ENCODE results near the gene CDCA7L.
"Not testable (repeated sequence)": the region's sequence is repeated elsewhere in the genome, so short reads cannot be mapped to it uniquely, and the experiment has no call there.

CDCA7L gene

DNA sequence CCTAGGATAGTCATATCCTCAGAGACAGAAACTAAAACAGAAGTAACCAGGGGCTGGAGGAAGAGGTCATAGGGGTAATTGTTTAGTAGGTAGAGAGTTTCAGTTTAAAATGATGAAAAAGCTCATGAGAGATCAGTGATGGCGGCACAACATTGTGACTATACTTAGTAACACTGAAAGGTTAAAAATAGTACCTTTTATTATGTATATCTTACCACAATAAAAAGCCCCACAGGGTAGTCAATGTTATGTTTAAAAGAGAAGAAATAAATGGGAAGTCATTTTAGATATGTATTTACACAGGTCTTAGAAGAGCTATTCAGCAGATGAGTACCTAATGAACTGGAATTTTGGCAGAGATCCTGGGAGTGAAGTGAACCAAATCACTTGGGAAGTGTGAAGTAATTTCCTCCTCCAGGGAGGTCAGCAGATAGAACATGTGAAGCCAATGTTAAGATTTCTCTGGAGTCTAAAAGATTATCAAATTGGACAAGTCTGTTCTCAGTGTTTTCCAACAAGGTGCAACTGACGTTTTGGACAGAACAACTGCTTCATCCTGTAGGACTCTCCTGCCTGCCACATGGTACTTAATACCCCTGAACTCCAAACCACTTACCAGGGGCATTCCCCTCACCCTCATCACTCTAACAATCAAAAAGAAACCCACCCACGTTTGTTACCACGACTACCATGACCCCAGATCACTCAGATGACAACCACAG lies 6.4 kb downstream of the CDCA7L start:
- Histone ChIP-seq H3K27me3 (ENCODE audit: low read depth) (no peaks in the 10 kb centered on the region), H3K4me1 (peaks cover 11% of the 10 kb centered on the region), H3K9me3 (peaks cover 3% of the 10 kb centered on the region; the same call in 1 of the 2 replicates), H3K36me3 (replicated peaks) (peaks cover 4% of the 10 kb centered on the region; the same call in 1 of the 2 replicates), H3K4me3 (no peak overlapping the region)
- in situ Hi-C loops (cut with MboI; ENCODE audit: low sequenced_read_pairs): no loop called here
- peak in 1 of 2 experiments; percentile 38 for DNase-seq (ENCODE audit: low spot score in 2 of 2)

DNA sequence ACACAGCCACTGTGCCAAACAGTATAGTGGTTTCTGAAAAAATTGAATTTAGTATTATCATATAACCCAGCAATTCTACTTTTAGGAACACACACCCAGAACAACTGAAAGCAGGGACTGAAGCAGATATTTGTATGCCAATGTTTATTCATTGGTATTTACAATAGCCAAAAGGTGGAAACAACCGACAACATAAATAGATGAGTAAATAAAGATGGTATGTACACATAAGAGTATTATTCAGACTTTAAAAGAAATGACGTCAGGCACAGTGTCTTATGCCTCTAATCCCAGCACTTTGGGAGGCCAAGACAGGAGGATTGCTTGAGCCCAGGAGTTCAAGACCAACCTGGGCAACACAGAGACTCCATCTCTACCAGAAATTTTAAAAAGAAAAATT lies 7.2 kb downstream of the CDCA7L start:
- Histone ChIP-seq H3K4me3 (no peak overlapping the region), H3K36me3 (replicated peaks) (peaks cover 4% of the 10 kb centered on the region; the same call in 1 of the 2 replicates), H3K9me3 (peaks cover 3% of the 10 kb centered on the region; the same call in 1 of the 2 replicates), H3K4me1 (peaks cover 7% of the 10 kb centered on the region), H3K27me3 (ENCODE audit: low read depth) (no peaks in the 10 kb centered on the region)
- in situ Hi-C loops (cut with MboI; ENCODE audit: low sequenced_read_pairs): no loop called here
- DNase-seq (ENCODE audit: low spot score in 2 of 2): no peak

DNA sequence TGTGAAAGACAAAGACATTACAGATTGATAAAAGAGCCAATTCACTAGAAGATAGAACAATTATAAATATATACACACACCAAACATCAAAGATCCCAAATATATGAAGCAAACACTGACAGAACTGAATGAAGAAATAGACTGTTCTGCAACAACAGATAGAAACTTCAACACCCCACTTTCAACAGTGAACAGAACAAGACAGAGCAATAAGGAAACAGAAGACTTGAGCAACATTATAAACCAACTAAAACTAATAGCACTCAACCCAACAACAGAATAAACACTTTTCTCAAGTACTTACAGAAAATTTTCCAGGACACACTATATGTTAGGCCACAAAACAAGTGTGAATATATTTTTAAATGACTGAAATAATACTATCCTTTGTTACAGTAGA lies 10.9 kb downstream of the CDCA7L start:
- peaks cover 3% of the 10 kb centered on the region; the same call in 1 of the 2 replicates for H3K4me1 ChIP-seq
- no peaks in the 10 kb centered on the region for H3K27me3 ChIP-seq (ENCODE audit: low read depth)
- no peak for DNase-seq (ENCODE audit: low spot score in 2 of 2)
- H3K4me3 ChIP-seq: no peak overlapping the region
- peaks cover 4% of the 10 kb centered on the region for H3K36me3 ChIP-seq (replicated peaks)
- peaks cover 6% of the 10 kb centered on the region; the same call in 1 of the 2 replicates for H3K9me3 ChIP-seq
- in situ Hi-C loops (cut with MboI; ENCODE audit: low sequenced_read_pairs): no loop called here

DNA sequence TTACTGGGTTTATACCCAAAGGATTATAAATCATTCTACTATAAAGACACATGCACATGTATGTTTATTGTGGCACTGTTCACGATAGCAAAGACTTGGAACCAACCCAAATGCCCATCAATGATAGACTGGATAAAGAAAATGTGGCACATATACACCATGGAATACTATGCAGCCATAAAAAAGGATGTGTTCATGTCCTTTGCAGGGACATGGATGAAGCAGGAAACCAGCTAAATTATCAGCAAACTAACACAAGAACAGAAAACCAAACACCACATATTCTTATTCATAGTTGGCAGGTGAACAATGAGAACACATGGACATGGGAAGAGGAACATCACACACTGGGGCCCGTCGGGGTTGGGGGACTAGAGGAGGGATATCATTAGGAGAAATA lies 12.4 kb downstream of the CDCA7L start:
- H3K4me3 ChIP-seq; H3K27me3 ChIP-seq (ENCODE audit: low read depth); DNase-seq (ENCODE audit: low spot score in 2 of 2); H3K9me3 ChIP-seq; in situ Hi-C loops (cut with MboI; ENCODE audit: low sequenced_read_pairs); H3K36me3 ChIP-seq (replicated peaks); H3K4me1 ChIP-seq: not testable (repeated sequence)

DNA sequence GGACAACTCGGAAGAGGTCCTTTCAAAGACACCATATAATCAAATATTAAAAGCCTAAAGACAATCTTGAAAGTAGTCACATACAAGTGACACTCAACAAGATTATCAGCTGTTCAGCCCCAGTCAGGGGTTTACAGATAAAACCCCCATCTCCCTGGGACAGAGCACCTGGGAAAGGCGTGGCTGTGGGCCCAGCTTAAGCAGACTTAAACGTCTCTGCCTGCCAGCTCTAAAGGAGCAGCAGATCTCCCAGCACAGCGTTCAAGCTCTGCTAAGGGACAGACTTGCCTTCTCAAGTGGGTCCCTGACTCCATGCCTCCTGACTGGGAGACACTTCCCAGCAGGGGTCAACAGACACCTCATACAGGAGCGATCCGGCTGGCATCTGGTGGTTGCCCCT lies 18.0 kb downstream of the CDCA7L start:
- H3K4me1 ChIP-seq: peaks cover 28% of the 10 kb centered on the region
- no peaks in the 10 kb centered on the region; the same call in 1 of the 2 replicates for H3K36me3 ChIP-seq (replicated peaks)
- peaks cover 3% of the 10 kb centered on the region; the same call in 1 of the 2 replicates for H3K9me3 ChIP-seq
- no peak overlapping the region for H3K4me3 ChIP-seq
- in situ Hi-C loops (cut with MboI; ENCODE audit: low sequenced_read_pairs): no loop called here
- no peaks in the 10 kb centered on the region for H3K27me3 ChIP-seq (ENCODE audit: low read depth)
- DNase-seq (ENCODE audit: low spot score in 2 of 2): no peak

DNA sequence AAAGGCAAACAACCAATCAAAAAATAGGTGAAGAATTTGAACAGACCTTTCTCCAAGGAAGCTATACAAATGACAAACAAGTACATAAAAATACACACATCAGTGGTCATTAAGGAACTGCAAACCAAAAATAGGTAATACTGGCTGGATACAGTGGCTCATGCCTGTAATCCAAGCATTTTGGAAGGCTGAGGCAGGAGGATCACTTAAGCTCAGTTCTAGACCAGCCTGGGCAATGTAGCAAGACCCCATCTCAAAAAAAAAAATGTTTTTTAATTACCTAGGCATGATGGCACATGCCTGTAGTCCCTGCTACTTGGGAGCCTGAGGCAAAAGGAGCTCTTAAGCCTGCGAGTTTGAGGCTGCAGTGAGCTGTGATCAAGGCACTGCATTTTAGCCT lies 19.3 kb downstream of the CDCA7L start:
- Histone ChIP-seq H3K27me3 (ENCODE audit: low read depth) (no peaks in the 10 kb centered on the region), H3K4me1 (peaks cover 28% of the 10 kb centered on the region), H3K36me3 (replicated peaks) (no peaks in the 10 kb centered on the region), H3K4me3 (no peak overlapping the region), H3K9me3 (peaks cover 3% of the 10 kb centered on the region; the same call in 1 of the 2 replicates)
- no peak for DNase-seq (ENCODE audit: low spot score in 2 of 2)
- in situ Hi-C loops (cut with MboI; ENCODE audit: low sequenced_read_pairs): no loop called here

DNA sequence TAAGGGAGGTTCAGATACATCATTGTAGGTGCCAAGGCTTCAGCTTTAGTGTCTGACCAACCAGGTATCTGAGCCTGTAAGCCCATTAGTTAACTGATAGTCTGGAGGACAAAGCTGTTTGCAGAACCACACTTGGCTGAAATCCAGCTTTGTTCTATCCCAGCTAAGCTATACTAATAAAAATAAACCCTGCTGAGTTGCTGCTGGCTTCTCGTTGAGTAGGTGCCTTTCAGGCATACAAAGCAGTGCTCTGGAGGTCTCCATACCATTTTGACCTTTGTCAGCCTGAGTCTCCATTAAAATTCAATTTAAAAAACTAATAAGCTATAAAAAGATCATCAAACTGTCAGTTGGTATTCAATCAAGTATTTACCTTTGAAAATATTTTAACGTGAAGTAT lies 22.0 kb downstream of the CDCA7L start:
- in situ Hi-C loops (cut with MboI; ENCODE audit: low sequenced_read_pairs): no loop called here
- no peaks in the 10 kb centered on the region for H3K27me3 ChIP-seq (ENCODE audit: low read depth)

DNA sequence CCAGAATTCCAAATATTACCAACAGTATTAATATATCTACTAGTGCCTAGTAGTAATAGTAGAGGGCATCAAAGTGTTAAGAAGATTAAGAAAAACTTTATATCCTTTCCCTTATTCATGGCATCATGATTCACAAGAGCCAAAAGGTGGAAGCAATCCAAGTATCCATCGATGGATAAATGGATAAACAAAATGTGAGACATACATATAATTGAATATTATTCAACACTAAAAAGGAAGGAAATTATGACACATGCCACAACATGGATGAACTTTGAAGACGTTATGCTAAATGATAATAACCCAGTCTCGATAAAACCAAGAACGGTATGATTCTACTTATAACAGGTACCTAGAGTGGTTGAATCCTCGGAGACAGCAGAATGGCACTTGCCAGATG lies 23.1 kb downstream of the CDCA7L start:
- DNase-seq (ENCODE audit: low spot score in 2 of 2): no peak
- no peaks in the 10 kb centered on the region for H3K27me3 ChIP-seq (ENCODE audit: low read depth)
- in situ Hi-C loops (cut with MboI; ENCODE audit: low sequenced_read_pairs): no loop called here
- H3K4me3 ChIP-seq: no peak overlapping the region
- no peaks in the 10 kb centered on the region for H3K36me3 ChIP-seq (replicated peaks)
- peaks cover 38% of the 10 kb centered on the region for H3K4me1 ChIP-seq
- H3K9me3 ChIP-seq: no peaks in the 10 kb centered on the region

More for the DNA sequence above, 22.0 kb downstream of the CDCA7L start:
- Histone ChIP-seq H3K9me3 (no peaks in the 10 kb centered on the region), H3K36me3 (replicated peaks) (no peaks in the 10 kb centered on the region), H3K4me1 (peaks cover 31% of the 10 kb centered on the region), H3K4me3 (no peak overlapping the region)
- DNase-seq (ENCODE audit: low spot score in 2 of 2): peak; percentile 49 to 63

DNA sequence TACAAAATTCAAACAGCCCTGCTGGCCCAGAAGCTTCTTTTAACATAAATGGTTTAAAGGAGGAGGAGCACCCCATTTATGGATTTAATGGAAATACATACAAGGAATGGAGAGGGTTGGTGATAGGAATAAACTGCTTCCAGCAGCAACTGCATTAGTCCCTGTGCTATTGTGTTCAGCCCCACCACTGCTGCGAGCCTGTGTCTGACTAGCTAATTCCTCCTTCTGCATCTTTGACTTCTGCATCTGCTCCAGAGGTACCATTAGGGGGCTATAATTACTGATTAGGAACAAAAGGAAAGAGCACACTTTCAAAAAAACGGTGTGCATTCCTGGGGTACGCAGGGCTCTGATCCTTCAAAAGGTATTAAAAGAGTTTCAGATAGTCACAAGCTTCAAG lies 24.8 kb downstream of the CDCA7L start:
- Histone ChIP-seq H3K4me3 (no peak overlapping the region), H3K27me3 (ENCODE audit: low read depth) (no peaks in the 10 kb centered on the region), H3K9me3 (no peaks in the 10 kb centered on the region), H3K4me1 (peaks cover 42% of the 10 kb centered on the region), H3K36me3 (replicated peaks) (0 out of 2 replicates have a peak, but pooled peaks cover 2% of the 10 kb centered on the region)
- in situ Hi-C loops (cut with MboI; ENCODE audit: low sequenced_read_pairs): no loop called here
- DNase-seq (ENCODE audit: low spot score in 2 of 2): no peak

DNA sequence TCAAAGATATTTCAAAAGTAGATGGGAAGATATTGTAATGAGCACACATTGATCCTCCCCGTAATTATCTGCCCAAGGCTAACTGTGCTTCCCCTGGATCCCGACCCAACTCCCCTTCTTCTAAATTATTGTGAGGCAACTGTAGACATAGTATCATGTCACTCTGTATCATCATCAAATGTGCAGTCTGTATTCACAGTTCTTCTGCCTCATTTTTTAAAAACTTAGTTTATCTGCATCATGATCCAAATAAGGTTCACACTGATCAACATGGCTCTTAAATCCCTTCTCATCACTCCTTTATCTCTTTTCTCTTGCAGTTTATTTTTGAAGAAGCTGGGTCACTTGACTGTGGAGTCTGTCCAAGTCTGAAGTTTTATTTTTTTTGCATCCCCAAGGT lies 27.5 kb downstream of the CDCA7L start:
- Histone ChIP-seq H3K4me1 (peaks cover 21% of the 10 kb centered on the region), H3K9me3 (no peaks in the 10 kb centered on the region), H3K36me3 (replicated peaks) (peaks cover 12% of the 10 kb centered on the region; the same call in 1 of the 2 replicates), H3K4me3 (no peak overlapping the region), H3K27me3 (ENCODE audit: low read depth) (no peaks in the 10 kb centered on the region)
- in situ Hi-C loops (cut with MboI; ENCODE audit: low sequenced_read_pairs): no loop called here
- no peak for DNase-seq (ENCODE audit: low spot score in 2 of 2)

DNA sequence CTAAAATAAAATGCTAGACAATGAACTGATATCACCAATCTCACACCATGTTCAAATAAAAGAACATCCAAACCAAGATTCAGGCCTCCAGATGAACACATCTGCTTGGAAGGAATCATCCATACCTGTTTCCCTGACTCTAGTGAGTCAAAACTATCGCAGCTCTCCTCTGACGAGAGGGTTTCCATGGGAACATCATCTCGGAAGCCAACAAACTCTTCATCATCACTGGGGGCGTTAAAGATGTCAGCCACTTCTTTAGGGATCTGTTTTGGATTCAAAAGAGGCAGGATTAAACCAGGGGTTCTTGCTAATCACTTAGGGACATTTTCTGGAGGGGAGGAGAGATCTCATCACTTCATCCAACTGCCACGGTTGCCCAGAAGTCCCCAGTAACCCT lies 29.1 kb downstream of the CDCA7L start:
- Histone ChIP-seq H3K36me3 (replicated peaks) (peaks cover 15% of the 10 kb centered on the region), H3K27me3 (ENCODE audit: low read depth) (no peaks in the 10 kb centered on the region), H3K4me3 (no peak overlapping the region), H3K9me3 (no peaks in the 10 kb centered on the region), H3K4me1 (peaks cover 26% of the 10 kb centered on the region)
- DNase-seq (ENCODE audit: low spot score in 2 of 2): no peak
- in situ Hi-C loops (cut with MboI; ENCODE audit: low sequenced_read_pairs): no loop called here

DNA sequence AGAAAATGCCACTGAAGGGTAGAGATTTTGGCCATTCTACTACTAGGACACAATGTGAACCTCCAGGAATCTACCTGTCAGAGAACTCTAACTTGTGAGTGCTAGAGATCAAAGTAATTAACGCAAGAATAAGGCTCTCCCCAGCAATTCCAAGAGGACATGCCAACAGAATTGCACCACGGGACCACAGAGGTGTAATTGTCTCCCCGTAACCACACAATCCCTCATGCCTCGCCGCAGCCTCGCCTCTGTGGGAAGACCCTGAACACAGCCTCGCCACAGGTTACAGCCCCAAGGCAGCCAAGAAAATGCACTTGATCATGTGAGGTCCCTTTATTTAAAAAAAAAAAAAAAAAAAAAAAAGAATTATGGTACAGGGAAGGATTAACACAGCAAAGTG lies 29.5 kb downstream of the CDCA7L start:
- in situ Hi-C loops (cut with MboI; ENCODE audit: low sequenced_read_pairs): no loop called here
- H3K9me3 ChIP-seq: no peaks in the 10 kb centered on the region
- no peak for DNase-seq (ENCODE audit: low spot score in 2 of 2)
- H3K27me3 ChIP-seq (ENCODE audit: low read depth): no peaks in the 10 kb centered on the region
- H3K36me3 ChIP-seq (replicated peaks): peaks cover 15% of the 10 kb centered on the region
- peaks cover 28% of the 10 kb centered on the region for H3K4me1 ChIP-seq
- no peak overlapping the region for H3K4me3 ChIP-seq

DNA sequence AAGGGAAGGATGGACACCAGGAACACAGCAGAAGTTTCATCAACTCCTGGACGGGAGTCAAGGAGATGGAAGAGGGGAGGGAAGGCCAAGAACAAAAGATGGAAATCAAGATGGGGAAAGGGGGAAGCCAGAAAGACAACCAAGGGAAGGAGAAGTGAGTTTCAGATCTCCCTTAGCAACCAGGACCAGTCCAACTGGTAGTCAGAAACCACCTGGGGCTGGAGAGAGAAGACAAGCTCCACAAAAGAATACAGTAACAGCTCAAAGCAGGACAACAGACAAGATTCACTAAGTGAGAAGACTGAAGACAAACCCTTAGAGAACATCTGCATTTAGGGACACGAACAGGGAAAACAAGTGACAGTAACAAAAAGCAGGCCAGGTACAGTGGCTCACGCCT lies 30.6 kb downstream of the CDCA7L start:
- Histone ChIP-seq H3K36me3 (replicated peaks) (peaks cover 19% of the 10 kb centered on the region), H3K4me3 (no peak overlapping the region), H3K9me3 (no peaks in the 10 kb centered on the region; the same call in 1 of the 2 replicates), H3K4me1 (peaks cover 28% of the 10 kb centered on the region), H3K27me3 (ENCODE audit: low read depth) (no peaks in the 10 kb centered on the region)
- no peak for DNase-seq (ENCODE audit: low spot score in 2 of 2)
- in situ Hi-C loops (cut with MboI; ENCODE audit: low sequenced_read_pairs): no loop called here

DNA sequence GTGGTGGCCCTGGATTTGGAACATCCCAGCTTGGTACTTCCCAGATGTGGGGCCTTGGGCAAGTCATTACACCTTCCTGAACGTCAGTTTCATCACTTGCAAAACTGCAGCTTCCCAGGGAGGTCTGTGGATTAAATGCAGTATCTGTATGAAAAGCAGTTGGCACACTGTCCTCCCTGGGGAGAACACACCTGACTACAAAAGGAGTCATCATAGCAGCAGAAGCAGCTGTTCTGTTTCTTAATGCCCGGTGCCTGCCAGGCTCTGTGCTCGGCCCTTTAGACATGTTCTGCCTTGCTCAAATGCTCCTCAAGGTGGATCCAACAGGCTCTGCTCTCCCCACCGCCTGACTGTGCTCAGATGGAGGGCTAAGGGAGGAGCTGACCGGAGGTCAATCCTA lies 31.0 kb downstream of the CDCA7L start:
- Histone ChIP-seq H3K4me3 (no peak overlapping the region), H3K36me3 (replicated peaks) (peaks cover 19% of the 10 kb centered on the region), H3K9me3 (no peaks in the 10 kb centered on the region; the same call in 1 of the 2 replicates), H3K27me3 (ENCODE audit: low read depth) (no peaks in the 10 kb centered on the region), H3K4me1 (peaks cover 28% of the 10 kb centered on the region)
- DNase-seq (ENCODE audit: low spot score in 2 of 2): no peak
- in situ Hi-C loops (cut with MboI; ENCODE audit: low sequenced_read_pairs): no loop called here

Measured in HAP-1 (cell line).